ENCODE measurements around the gene DAO.

Gene DAO

DNA sequence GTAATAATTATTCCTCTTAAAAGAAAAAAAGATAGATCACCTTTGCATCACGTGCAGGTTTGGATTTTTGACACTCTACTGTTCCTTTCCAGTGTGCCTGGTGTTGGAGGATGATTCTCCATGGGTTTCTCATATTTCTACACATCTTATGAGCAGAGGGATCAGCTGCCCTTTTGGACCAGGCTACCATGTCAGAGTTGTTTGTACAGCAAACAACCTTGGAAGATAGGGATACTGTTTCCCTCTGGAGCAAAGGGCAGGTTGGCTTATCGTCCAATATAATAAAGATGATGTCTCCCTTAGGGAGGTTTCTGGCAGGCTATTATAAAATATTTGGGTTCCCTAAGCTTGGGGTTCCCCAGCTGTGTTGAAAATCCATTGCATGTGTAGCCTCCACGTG, 42.1 kb downstream of the DAO start:
- DNase-seq (ENCODE audit: low spot score): no peak

DNA sequence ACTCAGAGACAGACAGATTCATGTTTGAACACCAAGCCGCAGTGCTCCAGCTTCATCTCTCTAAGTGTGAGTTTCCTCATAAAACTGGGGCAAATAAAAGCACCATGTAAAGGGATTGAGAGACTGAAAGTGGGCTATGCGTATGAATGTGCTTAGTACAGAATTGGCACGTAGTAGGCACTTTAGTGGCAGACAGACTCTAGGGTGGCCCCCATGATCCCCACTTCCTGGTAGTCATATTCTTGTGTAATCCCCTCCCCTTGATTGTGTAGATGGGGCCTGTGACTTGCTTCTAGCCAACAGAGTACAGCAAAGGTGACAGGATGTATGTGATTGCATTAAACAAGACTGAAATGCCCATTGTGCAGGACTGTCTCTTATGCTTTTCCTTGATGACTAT, 43.0 kb downstream of the DAO start:
- DNase-seq (ENCODE audit: low spot score): no peak

DNA sequence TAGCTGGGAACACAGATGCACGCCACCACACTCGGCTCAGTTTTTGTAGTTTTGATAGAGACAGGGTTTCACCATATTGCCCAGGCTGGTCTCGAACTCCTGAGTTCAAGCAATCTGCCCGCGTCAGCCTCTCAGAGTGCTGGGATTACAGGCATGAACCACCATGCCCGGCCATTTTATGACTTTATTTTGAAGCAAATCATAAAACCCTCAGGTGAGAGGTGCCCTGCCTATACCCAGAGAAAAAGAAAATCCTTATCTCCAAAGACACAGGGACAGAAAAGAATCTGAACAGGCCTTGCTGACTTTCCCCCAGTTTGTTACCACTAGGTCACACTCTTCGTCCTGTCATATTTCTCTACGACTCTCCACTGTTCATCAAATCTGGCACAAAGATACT, 48.8 kb downstream of the DAO start:
- DNase-seq (ENCODE audit: low spot score): no peak

DNA sequence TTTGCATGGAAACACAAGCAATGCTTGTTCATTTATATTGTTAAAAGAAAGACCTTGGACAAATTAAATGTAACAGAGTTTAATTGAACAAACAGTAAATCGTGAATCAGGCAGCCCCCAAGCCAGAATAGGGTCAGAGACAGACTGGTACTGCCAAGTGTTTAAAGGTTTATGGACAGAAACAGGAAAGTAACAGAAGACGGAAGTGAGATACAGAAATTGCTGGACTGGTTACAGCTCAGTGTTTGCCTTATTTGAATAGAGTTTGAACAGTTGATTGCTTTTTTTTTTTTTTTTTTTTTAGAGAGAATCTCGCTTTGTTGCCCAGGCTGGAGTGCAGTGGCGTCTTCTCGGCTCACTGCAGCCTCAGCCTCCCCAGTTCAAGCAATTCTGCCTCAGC, 50.3 kb downstream of the DAO start:
- DNase-seq (ENCODE audit: low spot score): no peak

DNA sequence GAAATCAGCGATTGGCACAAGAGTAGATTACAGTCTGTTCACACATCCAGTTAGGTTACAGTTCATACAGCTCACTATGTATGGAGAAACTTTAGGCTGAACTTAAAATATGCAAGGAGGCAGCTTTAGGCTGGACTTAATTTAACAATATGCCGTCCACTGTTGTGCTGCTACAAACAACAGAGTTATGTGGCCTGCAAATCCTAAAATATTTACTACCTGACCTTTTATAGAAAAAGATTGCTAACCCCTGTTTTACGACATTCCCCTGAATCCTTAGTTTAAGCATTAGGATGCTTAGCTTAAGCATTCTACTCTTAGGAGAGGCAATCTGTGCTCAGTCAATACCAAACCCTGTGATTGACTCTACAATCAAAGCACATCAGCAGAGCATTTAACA, 50.9 kb downstream of the DAO start:
- no peak for DNase-seq (ENCODE audit: low spot score)

DNA sequence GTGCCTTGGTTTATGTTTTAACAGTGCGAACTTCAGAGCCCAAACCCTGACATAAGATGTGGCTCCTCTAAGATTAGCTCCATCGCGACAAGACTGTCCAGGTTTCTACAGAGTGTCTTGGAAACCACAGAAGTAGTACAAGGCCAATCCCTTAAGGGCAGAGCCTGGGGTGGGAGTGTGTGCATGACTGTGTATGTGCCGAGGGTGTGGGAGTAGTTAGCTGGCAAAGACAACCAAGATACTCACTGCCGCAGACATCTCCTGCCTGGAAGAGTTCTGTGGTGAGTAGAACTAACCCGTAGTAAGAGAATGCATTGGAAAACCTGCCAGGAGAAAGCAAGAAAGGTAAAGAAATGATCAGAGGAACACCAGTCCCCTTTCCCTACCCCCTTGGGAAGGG, 54.1 kb downstream of the DAO start:
- no peak for DNase-seq (ENCODE audit: low spot score)

DNA sequence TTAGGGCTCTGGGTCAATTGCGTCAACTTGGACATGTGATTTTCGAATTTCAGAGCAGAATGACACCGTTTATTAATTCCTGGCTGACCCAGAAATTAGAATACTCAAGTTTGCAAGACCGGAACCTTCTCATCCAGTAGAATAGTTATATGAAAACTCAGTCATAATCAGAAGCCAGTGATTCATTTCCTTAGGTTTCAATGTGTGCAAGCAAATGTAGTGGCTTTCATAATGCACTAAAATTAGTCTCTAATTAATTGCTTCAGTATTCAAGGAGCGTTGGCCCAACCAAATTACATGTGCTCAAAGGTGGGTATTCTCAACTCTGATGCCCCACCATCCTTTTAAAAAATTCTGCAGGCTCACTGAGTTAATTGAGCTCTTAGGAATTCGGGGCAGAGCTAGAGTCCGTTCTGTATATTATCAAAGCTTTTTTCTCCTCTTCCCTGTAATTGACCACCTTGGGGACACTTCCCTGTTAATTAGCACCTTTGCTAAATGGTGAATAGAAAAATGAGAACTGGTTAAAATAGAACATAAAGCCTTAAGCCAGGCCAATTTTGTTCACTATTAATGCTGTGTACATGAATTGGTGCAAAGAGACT, 55.4 kb downstream of the DAO start:
- no peak for DNase-seq (ENCODE audit: low spot score)

DNA sequence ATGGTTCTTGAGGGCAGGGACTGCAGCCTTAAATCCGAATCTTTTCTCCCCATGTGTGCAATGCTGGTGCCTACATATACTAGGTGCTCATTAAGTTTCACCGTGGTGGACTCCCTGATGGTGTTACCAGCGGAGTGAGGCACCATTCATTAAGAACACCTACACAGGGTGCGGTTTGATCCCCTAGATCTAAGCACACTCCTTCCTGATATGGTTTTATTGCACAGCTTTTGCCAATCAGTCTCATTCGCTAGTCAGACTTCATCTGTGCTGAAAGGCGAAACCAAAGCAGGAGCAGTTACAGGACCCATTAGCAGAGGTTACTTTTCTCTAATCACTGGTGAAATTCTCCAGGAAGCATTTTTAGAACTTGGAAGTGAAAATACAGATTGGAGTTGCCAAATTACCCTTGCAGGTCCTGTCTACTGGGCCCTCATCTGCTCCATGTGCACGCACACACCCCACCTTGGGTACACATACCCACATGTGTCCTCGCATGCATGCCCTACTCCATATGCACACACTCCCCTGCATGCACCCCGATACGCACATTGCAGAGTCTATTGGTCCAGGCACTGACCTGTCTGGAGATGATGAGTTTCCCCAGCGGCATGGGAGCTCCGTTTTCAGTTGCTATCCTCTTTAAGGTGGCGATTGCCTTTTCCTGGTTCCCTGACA, 58.5 kb downstream of the DAO start:
- no peak for DNase-seq (ENCODE audit: low spot score)

DNA sequence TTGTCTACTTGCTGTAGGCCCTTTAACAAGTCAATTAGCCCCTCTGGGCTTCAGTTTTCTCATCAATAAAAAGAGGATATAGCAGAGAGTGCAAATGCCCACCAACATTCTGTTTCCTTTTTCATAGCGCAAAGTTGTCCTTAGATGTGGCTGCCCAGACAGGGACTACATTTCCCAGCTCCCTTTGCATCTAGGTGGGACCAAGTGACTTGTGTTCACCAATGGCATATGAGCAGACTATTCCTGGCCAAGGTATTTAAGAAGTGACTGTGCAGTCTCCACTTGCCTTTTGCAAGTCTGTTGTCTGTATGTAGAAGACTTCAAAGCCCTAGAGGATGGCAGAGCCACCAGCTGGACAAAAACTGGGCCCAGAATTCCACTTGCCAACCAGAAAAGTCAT, 59.7 kb downstream of the DAO start:
- DNase-seq (ENCODE audit: low spot score): peak; percentile 31

DNA sequence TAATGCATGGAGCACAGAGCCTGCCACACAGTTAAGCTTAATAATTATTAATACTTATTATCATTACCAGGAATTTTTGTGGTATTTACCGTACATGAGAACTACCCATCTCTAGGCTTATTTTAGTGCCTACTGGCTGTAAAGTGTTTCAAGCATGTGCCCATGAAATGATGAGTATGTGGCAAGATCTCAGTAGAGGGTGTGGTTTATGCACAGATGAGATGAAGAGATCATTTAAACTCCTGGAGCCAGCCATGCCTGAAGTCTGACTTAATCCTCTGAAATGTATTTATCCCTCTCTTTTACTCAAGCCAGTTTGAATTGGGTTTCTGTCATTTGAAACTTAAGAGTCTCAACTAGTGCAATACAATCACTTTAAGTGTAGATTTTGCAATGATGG, 60.2 kb downstream of the DAO start:
- no peak for DNase-seq (ENCODE audit: low spot score)

DNA sequence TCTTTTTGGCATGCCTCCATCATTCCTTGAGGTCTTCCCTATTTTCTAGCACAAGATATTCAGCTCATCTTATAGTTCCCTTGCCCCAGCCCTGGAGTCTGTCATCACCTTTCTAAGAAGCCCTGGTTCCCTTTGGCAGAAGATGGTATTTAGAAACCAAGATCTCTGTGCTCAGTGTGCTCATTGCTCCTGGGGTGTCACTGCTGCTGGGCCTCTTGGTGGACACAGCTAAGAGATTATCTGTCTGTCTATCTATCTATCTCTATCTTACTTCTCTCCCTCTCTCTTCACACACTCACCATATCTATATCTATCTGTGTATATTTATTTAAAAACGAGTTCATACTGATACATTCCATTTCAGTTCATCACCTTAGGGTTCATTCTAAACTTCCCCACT, 67.2 kb downstream of the DAO start:
- no peak for DNase-seq (ENCODE audit: low spot score)

DNA sequence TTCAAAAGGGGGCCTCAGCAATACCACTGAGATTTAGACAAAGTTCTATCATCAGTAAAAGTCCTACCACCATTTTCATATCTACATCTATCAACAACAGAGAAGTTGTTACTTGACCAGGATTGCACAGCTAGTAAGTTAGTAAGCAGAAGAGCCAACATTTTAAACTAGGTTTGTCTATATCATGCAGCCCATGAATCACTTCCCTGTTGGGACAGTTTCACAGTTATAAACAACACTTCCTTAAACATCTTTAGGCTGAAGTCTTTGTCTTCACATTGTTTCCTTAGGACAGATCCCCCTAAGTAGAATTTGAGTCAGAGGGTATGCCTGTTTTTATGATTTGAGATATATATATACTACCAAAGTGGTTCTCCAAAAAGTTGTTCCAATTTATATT, 68.5 kb downstream of the DAO start:
- no peak for DNase-seq (ENCODE audit: low spot score)

DNA sequence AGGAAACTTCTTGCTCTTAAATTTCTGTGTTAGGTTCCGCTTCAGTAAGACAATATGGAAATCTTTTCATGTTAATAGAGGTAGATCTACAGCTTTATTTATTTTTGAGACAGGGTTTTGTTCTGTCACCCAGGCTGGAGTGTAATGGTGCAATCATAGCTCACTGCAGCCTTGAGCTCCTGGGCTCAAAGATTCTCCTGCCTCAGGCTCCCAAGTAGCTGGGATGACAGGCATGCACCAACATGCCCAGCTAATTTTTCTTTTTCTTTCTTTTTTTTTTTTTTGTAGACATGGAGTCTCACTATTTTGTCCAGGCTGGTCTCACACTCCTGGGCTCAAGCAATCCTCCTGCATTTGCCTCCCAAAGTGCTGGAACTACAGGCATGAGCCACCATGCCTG, 70.1 kb downstream of the DAO start:
- no peak for DNase-seq (ENCODE audit: low spot score)

All from Ammon's horn (tissue), 1 donor.